Mononuclear cell (primary cell): ENCODE measurements around the gene METTL15. TPM values are rescaled to one million over a fixed set of nuclear protein-coding genes. Genes with fewer than 3 reads are reported as not detected.
"Not testable (repeated sequence)": the region's sequence is repeated elsewhere in the genome, so short reads cannot be mapped to it uniquely, and the experiment has no call there.

ENCODE experiments used
- H3K27me3 ChIP-seq: 2 replicates; pipeline ENCODE4 v1.6.0; 2011; ENCODE audit warnings: low read length, control low read depth; ENCODE audit not compliant: insufficient read depth
- H3K4me1 ChIP-seq: 2 replicates; pipeline ENCODE4 v1.5.1; 2011; ENCODE audit warnings: mild to moderate bottlenecking, low read length, control low read depth; ENCODE audit not compliant: insufficient read depth
- H3K4me3 ChIP-seq: 2 replicates; pipeline ENCODE4 v1.5.1; 2011; ENCODE audit warnings: mild to moderate bottlenecking, low read length, moderate library complexity
- H3K9me3 ChIP-seq: 2 replicates; pipeline ENCODE4 v1.5.1; 2011; ENCODE audit warnings: low read depth, mild to moderate bottlenecking, control low read depth, low read length
- total RNA-seq: library from RNA; depleted of rRNA; stranded (reverse); fragments of >200 nt; gene quantifications from one replicate; pipeline ENCODE4 v1.2.3, GENCODE V29; 2012

The METTL15 gene, protein sequence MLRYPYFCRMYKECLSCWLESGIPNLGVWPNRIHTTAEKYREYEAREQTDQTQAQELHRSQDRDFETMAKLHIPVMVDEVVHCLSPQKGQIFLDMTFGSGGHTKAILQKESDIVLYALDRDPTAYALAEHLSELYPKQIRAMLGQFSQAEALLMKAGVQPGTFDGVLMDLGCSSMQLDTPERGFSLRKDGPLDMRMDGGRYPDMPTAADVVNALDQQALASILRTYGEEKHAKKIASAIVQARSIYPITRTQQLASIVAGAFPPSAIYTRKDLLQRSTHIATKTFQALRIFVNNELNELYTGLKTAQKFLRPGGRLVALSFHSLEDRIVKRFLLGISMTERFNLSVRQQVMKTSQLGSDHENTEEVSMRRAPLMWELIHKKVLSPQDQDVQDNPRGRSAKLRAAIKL
- 5.2 TPM for total RNA-seq

- Histone ChIP-seq H3K4me3 (peak within 1 kb of the TSS; percentile 67), H3K9me3 (no peaks in the 10 kb centered on the region), H3K27me3 (no peaks in the 10 kb centered on the region), H3K4me1 (peaks cover 28% of the 10 kb centered on the region)
These were observed at the start of gene METTL15, which contains the start of gene KIF18A for GRCh38 chr11:28107750-28108618. Gene METTL15 (plus strand): TSS chr11:28108388. CDS start chr11:28113335, 4,947 bp downstream. Gene KIF18A (minus strand): TSS chr11:28108156. CDS start chr11:28097947, 10,209 bp downstream.

DNA sequence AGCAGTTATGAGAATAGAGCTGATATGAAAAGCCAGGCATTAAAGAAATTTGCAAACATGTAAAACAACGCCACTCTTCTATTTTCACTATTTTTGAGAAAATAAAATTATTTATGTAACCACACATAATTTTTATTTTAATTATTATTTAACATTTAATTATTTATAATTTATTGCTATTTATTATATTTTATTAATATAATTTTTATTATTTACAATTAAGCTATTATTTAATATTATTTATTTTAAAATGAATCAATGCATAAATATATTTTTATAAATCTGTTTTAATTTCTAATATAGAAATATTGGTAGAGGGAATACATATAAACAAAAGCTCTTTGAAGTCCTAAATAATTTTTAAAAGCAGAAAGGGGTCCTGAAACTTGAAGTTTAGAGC lies 36.9 kb upstream of the METTL15 start:
- H3K4me3 ChIP-seq, result no peak overlapping the region
- no peaks in the 10 kb centered on the region for H3K27me3 ChIP-seq
- H3K9me3 ChIP-seq, result no peaks in the 10 kb centered on the region

GRCh38 chr11:28072321-28072720 lies 35.9 kb upstream of the METTL15 start:
- H3K4me3 ChIP-seq, result no peak overlapping the region
- H3K27me3 ChIP-seq, result no peaks in the 10 kb centered on the region
- H3K9me3 ChIP-seq, result no peaks in the 10 kb centered on the region
- H3K4me1 ChIP-seq, result no peaks in the 10 kb centered on the region

More for the DNA sequence above, 36.9 kb upstream of the METTL15 start:
- H3K4me1 ChIP-seq, result no peaks in the 10 kb centered on the region

DNA sequence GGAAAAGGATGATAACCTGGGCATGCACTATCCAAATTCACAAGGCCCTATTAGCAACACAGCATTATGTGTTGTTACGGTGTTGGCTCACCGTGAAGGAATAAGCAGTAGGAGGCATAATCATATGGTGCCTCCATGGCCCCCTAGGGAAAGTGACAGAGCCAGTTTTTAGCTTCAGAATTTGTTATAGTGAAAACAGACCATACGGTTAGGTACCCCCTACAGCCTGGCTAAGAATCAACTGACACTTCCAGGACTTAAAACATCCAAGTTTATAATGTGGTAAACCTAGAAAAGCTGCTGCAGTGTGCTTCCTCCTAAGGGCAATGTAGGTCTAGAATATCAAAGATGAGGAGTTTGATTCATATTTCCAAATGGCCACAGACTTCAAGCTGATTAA lies 30.7 kb upstream of the METTL15 start:
- no peak overlapping the region for H3K4me3 ChIP-seq
- no peaks in the 10 kb centered on the region for H3K4me1 ChIP-seq
- no peaks in the 10 kb centered on the region for H3K9me3 ChIP-seq
- no peaks in the 10 kb centered on the region for H3K27me3 ChIP-seq

GRCh38 chr11:28083118-28083517 lies 25.1 kb upstream of the METTL15 start:
- Histone ChIP-seq H3K4me1 (no peaks in the 10 kb centered on the region), H3K4me3 (no peak overlapping the region), H3K27me3 (no peaks in the 10 kb centered on the region), H3K9me3 (no peaks in the 10 kb centered on the region)

- H3K27me3 ChIP-seq, result no peaks in the 10 kb centered on the region
- H3K9me3 ChIP-seq, result no peaks in the 10 kb centered on the region
- H3K4me1 ChIP-seq, result no peaks in the 10 kb centered on the region
- no peak overlapping the region for H3K4me3 ChIP-seq
These were observed 21.6 kb upstream of the METTL15 start for GRCh38 chr11:28086569-28086968.

GRCh38 chr11:28087192-28087591 lies 21.0 kb upstream of the METTL15 start:
- H3K9me3 ChIP-seq, H3K27me3 ChIP-seq, H3K4me3 ChIP-seq, H3K4me1 ChIP-seq: not testable (repeated sequence)

DNA sequence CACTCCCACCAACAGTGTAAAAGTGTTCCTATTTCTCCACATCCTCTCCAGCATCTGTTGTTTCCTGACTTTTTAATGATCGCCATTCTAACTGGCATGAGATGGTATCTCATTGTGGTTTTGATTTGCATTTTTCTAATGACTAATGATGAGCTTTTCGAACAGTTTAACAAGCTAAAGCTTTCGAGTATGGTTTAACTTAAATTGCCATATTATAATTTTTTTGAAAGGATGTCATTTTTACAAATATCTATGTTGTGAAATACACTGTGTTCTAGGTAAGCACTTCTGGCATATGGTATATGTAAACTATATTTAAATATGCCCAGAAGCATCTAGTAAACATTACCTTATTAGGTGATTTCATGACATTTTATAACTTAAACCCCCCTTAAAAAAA lies 20.5 kb upstream of the METTL15 start:
- H3K9me3 ChIP-seq, H3K4me3 ChIP-seq, H3K4me1 ChIP-seq, H3K27me3 ChIP-seq: not testable (repeated sequence)

DNA sequence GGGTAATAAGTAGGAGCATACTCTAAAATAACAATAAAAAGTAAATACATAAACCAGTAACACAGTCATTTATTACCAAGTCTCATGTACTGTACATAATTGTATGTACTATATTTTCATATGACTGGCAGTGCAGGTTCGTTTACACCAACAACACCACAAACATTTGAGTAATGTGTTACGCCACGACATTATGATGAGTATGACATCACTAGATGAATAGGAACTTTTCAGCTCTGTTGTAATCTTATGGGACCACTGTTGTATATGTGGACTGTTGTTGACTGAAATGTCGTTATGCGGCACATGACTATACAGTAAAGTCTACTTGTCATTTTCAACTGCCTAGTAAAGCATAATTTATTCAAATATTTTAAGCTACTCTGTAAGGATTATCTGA lies 18.8 kb upstream of the METTL15 start:
- Histone ChIP-seq H3K9me3 (no peaks in the 10 kb centered on the region), H3K27me3 (no peaks in the 10 kb centered on the region), H3K4me1 (no peaks in the 10 kb centered on the region), H3K4me3 (no peak overlapping the region)

DNA sequence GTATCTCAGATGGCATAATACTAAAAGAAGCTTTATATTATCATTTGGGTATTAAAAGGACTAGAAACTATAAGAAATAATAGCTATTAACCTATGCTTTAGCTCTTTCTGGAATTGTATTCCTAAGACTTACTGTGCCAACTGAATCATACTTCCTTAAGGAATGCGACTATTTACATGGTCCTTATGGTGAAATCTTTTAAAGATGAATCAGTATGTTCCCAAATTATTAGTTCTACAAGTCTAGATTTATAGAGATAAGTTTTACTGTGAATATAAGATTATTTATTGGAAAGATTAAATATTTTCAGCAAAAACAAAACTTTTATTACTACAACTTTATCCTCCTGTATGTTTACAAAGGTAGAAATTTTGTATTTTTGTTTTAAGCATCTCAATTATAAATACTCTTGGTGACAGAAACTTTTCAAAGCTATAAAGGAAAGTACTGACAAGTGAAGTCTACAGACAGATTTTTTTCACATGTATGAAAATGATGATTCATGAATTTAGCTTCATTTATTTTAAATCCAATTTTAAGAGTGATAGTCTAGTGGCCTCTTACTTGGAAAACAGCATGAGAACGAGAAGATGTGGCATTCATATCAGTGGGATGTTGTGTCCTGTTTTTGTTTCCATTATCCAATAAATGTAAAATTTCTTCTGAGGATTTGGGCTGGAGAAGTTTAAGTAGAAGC lies 18.0 kb upstream of the METTL15 start:
- Histone ChIP-seq H3K4me1 (no peaks in the 10 kb centered on the region), H3K27me3 (no peaks in the 10 kb centered on the region), H3K4me3 (no peak overlapping the region), H3K9me3 (no peaks in the 10 kb centered on the region)

DNA sequence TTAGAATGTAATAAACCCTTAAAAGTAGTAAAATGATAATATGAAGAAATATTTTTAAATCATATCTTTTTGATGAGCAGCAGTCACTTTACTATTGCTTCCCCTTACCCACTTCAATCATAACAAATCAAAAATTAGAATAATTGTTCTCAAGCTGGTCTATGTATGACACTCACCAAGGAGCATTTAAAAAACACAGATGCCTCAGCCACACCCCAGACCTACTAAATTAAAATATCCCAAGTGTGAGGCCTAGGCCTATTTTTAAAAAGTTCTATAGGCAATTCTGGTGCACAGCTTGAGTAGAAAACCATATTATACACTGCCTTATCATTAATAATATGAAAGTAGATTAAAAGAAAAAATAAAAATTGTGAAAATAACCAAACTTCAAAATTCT lies 15.4 kb upstream of the METTL15 start:
- Histone ChIP-seq H3K4me1 (no peaks in the 10 kb centered on the region), H3K9me3 (no peaks in the 10 kb centered on the region), H3K4me3 (no peak overlapping the region), H3K27me3 (no peaks in the 10 kb centered on the region)

DNA sequence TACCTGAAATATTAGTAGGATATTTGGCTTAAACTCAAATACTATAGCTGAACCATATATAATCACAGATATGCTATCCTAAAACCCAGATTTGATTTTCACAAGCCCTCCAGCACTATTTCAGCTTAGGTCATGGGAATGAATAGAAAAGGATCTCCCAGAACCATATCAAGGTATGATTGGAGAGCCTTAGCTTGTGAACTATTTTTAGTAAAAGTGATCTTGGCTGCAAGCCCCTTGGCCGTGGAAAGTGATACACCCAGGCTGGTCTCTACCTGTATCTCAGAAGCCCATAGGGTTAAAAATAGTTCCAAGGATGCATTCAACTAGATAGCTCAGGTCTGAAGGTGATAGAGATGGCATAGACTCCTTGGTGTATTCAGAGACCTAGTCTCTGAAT lies 9.9 kb upstream of the METTL15 start:
- no peaks in the 10 kb centered on the region for H3K4me1 ChIP-seq
- no peaks in the 10 kb centered on the region for H3K27me3 ChIP-seq
- no peaks in the 10 kb centered on the region for H3K9me3 ChIP-seq
- H3K4me3 ChIP-seq, result no peak overlapping the region

DNA sequence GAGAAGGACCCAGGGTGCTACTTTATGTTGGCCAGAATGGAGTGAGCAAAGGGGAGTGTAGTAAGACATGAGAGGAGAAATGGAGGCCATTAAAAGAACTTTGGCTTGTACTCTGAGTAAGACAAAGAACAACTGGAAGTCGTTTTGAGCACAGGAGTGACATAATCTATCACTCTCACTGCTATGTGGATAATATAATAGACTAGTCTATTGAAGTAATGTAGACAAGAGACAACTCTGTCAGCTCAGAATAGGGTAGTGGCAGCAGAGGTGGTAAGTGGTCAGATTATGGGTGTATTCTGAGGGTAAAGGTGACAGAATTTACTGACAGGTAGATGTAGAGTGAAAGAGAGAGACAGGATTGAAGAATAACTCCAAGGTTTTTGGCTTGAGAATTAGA lies 8.5 kb upstream of the METTL15 start:
- Histone ChIP-seq H3K4me3 (no peak overlapping the region), H3K9me3 (no peaks in the 10 kb centered on the region), H3K27me3 (no peaks in the 10 kb centered on the region), H3K4me1 (no peaks in the 10 kb centered on the region)

GRCh38 chr11:28100665-28101064 lies 7.5 kb upstream of the METTL15 start:
- no peak overlapping the region for H3K4me3 ChIP-seq
- no peaks in the 10 kb centered on the region for H3K27me3 ChIP-seq
- no peaks in the 10 kb centered on the region for H3K4me1 ChIP-seq
- H3K9me3 ChIP-seq, result no peaks in the 10 kb centered on the region

DNA sequence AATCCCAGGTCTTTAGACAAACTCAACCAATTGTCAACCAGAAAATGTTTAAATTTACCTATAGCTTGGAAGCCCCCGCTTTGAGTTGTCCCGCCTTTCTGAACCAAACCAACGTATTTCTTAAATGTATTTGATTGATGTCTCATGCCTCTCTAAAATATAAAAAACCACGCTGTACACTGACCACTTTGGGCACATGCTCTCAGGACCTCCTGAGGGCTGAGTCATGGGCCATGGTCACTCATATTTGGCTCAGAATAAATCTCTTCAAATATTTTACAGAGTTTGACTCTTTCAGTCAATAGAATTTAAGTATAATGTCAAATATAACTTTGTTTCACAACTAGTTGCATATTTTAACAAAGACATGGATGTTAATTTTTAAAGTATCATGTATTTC lies 5.9 kb upstream of the METTL15 start:
- not testable (repeated sequence) for H3K9me3 ChIP-seq, H3K4me3 ChIP-seq, H3K27me3 ChIP-seq
- peaks cover 12% of the 10 kb centered on the region for H3K4me1 ChIP-seq
